Activated CD4-positive, alpha-beta T cell treated with anti-CD3 and anti-CD28 coated beads, Interleukin-2, amount 50 U/mL, for 16 hours (primary cell): ENCODE results near the gene ATRX.

ENCODE experiments used
- DNase-seq: peaks from one replicate; pipeline ENCODE4 v3.0.0-alpha.2; 2020

The ATRX gene

GRCh38 chrX:77484045-77484444 lies 302.0 kb downstream of the ATRX start:
- no peak for DNase-seq

DNA sequence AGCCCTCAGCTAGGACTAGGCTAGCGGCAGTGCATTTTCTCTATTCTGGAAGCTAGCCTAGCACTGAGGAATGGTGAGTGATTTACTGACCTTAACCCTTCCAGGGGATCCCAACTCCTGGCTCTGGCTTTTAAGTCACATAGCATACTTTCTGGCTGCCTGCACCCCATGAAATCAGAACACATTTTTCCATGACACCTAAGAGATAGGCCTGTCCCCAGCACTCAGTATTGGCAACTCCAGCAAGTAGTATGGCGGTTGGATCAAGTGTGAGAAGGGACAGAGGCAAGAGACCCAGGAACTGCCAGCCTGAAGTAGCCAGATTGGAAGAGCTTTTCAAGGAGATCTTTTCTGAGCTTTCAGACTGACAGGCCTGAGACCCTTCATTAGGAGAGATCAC lies 330.6 kb downstream of the ATRX start:
- no peak for DNase-seq
